Muscle of arm (tissue), 12 donors: ENCODE data around the gene NR1D1. TPM values are rescaled to one million over a fixed set of nuclear protein-coding genes. Genes with fewer than 3 reads are reported as not detected.

ENCODE experiments used
- DNase-seq: peaks from one replicate; pipeline ENCODE4 v3.0.0-alpha.2; 2013
- polyA plus RNA-seq, 12 donors: library from polyadenylated mRNA; unstranded; fragments of 120-200 nt; gene quantifications; one replicate each; pipeline ENCODE4 v1.2.1, GENCODE V29; 2013; ENCODE audit not compliant: insufficient read length in 12 of 12

NR1D1 gene
- polyA plus RNA-seq, 12 donors, result 1.7 to 12.3 (median 3.4) TPM; not detected in 2

DNA sequence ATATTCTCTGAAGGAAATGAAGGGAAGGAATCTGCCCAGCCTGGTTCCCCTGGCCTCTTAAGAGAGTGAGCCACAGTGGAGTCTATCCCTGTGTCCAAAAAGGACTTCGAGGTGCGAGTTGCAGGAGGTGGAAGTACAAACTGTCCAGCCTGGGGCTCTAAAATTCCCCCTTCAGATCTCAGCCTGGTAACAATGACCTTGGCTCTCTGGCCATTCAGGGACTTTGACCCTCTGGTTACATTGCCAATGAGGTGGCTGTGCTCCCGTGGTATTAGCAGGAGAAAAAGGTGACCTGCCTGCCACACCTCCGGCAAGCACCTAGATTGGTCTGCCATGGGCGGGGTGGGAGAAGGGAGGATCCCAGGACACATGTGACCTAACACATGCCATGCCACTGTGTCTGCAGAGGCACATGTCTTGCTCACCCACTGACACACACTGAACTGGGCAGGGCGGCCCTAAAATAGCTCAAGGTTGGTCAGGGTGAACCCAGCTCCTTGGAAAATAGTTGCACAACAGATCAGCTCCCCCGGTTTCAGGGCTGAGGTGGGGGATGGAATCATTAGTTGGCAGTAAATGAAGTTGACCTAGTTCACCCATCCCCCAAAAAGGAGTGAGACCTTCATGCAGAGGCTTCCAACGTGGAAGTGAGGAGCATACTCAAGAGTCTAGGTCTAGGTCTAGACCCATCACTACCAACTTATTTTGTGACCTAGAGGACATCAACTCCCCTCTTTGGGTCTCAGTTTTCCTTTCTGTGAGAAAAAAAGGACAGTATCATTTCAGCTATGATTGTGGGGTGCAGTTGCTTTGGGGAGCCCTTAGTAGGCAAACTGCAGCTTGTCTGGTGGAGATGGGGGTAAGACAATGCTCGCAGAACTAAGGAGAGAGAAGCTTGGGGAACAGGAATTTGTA lies 2.2 kb downstream of the NR1D1 start:
- no peak for DNase-seq

DNA sequence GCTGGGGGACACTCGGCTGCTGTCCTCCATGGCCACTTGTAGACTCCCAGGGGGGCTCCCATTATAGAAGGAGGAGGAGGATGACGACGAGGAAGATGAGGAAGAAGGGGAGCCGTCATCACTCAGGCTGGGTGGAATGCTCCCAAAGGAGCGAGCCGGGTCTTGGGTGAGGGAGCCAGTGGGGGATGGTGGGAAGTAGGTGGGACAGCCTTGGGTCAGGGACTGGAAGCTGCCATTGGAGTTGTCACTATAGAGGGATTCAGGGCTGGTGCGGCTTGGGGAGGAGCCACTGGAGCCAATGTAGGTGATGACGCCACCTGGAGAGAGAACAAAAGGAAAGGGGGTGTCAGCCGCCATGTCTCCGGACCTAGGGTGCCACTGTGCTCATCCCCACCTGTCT lies 3.3 kb downstream of the NR1D1 start:
- DNase-seq, result no peak

DNA sequence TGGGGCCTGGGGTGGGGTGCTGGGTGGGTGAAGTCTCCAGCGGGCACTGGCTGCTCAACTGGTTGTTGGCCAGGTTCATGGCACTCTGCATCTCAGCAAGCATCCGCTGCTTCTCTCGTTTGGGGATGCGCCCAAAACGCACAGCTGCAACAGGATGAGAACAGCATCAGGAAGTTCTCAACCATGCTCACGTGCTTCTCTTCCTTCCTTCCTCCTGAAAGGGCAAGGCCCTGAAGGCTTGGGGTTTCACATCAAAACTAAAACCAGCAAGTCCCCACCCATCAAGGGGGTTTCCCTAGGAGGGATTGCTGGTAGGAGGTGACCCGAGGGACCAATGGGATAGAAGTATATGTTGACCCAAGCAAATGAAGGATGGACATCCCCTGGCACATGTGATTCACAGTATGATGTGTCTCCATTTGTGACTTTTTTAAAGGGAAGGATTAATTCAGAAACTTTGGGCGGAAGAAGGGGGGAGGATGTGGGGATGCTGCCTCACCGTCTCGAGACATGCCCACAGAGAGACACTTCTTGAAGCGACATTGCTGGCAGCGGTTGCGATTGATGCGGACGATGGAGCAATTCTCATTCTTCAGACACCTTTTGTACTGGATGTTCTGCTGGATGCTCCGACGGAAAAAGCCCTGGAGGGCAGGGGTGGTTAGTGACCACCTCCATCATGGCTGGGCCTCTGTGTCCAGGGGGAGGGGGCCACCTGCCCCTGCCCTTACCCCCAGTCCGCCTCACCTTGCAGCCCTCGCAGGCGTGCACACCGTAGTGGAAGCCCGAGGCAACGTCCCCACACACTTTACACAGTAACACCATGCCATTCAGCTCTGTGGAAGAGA lies 4.2 kb downstream of the NR1D1 start:
- DNase-seq, result no peak

DNA sequence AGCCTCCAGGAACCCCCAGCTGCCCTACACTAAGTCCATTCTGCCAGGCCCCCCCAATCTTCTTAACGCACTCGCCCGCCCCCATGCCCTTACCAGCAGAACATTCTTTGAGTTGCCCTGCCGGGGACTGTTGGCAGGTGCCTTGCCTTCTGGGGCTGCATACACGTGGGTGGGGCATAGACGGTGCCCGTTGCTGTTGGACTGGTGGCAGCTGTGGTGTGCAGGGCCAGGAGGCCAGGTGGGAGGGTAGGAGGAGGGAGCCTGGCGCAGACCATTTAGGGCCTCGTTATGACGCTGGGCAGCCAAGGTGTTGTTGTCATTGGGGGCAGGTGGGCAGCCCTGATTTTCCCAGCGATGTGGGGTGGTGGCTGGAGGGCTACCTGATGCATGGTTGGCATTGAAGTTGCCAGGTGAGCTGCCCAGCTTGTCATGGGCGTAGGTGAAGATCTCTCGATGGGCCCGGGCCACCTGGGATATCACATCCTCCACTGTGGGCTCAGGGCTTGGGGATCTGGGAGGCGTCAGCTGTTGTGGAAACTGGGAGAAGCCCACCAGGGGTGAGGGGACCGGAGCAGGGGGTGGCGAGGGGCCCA lies 4.9 kb downstream of the NR1D1 start:
- no peak for DNase-seq

DNA sequence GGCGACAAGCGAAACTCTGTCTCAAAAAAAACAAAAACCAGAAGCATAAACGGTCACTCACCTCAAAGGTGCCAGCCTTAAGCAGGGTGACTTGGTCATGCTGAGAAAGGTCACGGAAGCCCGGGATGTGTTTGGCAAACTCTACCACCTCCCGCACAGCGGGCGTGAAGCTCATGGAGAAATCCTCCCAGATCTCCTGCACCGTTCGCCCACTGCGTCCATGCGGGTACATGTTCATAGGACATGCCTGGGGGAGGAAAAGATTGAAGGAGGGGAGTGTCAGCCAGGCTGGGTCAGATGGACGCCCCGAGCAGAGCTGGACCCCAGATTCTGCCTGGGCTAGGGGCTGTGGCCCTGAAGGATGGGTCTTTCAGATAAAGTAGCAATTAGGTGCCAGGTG lies 5.5 kb downstream of the NR1D1 start:
- no peak for DNase-seq

DNA sequence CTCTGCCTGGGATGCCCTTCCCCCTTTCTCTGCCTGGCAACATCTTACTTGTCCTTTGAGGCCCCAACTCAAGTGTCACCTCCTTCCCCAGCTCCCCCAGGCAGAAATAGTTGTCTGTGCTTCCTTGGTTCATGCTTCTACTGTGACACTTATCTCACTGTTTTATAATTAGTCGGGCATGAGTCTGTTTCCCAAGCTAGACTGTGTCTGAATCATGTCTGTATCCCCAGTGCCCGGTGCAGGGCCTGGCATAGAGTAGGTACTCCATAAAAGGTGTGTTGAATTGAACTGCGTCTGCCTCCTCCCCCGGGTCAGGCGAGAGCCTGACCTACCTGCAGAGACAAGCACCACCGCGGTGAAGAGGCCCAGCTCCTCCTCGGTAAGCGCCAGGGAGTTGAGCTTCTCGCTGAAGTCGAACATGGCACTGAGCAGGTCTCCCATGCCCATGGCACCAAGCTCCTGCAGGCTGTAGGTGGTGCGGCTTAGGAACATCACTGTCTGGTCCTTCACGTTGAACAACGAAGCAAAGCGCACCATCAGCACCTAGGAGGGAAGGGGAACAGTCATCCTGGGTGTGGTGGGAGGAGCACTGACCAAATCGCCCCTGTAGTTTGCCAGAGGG lies 6.7 kb downstream of the NR1D1 start:
- no peak for DNase-seq

DNA sequence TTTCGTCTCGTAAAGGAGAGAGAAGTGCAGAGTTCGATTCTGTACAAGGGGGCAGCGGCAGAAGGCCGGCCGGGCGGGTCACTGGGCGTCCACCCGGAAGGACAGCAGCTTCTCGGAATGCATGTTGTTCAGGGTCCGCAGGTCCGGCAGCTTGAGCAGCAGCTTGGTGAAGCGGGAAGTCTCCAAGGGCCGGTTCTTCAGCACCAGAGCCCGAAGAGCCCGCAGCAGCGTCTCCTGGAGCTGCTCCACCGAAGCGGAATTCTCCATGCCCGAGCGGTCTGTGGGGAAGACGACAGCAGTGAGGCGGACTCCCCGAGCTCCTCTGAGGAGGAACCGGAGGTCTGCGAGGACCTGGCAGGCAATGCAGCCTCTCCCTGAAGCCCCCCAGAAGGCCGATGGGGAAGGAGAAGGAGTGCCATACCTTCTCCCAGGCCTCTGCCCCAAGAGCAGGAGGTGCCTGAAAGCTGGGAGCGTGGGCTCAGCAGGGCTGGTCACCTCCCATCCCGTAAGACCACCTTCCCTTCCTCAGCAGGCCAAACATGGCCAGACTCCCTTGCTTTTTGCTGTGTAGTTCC lies 7.3 kb downstream of the NR1D1 start:
- no peak for DNase-seq

DNA sequence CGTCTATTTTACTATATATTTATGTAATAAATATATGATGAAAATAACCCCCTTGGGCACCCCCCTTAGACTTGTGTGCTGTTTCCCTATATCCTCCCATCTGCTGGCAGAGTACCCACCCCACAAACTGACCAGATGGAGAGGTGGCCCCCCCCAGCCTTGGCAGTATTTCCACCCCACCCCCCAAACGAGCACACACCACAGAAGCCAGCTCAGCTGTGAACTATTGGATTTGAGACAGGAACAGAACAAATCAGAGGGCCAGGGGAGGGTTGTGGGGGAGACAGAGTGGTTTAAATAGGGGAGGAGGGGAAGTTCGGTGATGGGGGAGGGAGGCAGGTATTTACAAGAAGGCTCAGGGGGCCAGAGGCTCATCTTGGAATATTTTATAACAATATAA lies 7.8 kb downstream of the NR1D1 start:
- DNase-seq, result no peak

DNA sequence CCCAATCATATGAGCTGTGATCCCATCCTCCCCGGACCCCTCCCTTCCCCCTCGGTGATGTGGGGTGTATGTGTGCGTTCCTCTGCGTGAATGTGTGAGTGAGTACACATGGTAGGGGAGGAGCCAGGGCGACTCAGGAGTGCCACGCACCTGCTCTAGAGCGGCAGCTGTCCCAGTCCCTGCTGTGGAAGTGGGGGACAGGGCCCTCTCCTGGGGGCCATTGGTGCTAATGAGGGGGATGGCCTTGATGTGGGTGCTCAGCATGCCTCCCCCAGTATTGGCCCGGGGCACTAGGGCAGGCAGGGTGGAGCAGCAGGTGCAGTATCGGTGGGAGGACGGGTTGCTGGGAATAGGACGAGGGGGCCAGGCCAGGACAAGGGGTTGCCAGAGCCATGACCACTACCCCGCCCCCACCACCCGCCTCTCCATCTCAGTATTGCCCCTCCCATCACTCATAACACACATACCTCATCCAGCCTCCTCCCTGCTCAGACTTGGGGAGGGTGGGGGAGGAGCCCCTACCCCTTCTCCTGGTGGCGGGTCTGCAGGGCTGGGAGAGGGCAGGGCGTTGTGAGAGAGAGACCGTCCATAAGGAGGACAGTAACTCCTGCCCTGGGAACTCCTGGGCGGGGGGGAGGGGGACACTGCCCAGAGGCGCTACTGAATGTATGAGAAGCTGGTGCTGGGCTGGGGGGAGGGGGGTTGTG lies 8.5 kb downstream of the NR1D1 start:
- no peak for DNase-seq

DNA sequence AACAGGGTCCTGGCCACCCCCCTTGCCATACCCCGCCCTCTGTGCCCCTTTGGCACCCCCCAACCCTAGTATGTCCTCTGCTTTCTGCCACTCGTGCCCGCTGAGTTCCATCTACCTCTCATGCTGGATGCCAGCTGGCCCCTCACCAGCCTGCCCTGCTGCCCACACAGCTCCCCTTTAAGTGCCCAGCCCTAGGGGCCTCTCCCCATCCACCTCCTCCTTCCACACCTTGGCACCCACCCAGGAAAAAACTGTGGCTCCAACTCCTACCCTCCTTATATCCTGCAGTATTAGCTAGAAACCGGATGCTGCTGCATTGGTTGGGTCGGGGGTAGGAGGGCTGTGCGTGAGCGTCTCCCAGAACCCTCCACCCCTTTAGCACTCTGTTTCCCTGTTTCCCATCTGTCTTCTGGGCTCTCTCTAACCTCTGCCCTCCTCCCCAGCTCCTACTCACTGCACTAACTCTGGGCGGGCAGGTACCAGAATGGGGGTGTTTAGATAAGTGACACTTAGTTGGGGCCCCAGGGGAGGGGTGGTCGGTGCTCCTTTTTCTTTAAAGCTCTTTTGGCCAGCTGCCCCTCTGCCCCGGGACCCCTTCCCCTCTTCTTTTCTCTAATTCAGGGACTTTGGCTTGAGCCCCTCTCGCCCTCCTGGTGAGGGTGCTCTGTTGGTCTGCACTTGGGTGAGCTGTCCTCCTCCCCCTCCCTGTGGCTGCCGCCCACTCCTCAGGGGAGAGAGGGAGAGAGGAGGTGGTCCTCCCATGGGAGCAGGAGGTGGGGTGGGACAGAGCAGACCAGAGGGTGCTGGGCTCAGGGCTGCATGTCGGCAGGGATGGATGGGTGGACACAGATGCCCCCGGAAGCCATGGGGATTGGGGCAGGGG lies 9.9 kb downstream of the NR1D1 start:
- no peak for DNase-seq

DNA sequence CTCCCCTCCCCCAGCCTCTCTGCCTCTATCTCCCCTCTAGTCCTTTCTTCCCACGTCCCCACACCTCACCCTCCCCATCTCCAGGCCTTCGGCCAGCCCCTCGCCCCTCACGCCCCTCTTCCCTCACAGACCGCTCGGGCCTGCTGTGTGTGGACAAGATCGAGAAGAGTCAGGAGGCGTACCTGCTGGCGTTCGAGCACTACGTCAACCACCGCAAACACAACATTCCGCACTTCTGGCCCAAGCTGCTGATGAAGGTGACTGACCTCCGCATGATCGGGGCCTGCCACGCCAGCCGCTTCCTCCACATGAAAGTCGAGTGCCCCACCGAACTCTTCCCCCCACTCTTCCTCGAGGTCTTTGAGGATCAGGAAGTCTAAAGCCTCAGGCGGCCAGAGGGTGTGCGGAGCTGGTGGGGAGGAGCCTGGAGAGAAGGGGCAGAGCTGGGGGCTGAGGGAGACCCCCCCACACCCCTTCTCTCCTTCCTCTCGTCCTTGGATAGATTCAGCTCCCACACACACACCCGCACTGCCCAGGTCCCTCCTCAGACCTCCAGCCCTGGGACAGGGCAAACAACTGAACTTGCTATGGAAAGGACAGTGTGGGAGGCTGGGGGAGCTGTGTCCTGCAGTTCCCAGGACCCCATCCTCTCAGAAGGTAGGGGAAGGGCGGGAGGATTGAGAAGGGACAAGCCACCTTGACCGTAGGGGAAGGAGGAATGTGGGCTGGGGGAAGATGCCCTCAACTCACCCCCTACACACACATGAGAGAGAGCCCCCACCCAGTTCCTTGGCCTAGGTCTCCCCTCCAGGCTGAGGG lies 11.1 kb downstream of the NR1D1 start:
- DNase-seq, result no peak

DNA sequence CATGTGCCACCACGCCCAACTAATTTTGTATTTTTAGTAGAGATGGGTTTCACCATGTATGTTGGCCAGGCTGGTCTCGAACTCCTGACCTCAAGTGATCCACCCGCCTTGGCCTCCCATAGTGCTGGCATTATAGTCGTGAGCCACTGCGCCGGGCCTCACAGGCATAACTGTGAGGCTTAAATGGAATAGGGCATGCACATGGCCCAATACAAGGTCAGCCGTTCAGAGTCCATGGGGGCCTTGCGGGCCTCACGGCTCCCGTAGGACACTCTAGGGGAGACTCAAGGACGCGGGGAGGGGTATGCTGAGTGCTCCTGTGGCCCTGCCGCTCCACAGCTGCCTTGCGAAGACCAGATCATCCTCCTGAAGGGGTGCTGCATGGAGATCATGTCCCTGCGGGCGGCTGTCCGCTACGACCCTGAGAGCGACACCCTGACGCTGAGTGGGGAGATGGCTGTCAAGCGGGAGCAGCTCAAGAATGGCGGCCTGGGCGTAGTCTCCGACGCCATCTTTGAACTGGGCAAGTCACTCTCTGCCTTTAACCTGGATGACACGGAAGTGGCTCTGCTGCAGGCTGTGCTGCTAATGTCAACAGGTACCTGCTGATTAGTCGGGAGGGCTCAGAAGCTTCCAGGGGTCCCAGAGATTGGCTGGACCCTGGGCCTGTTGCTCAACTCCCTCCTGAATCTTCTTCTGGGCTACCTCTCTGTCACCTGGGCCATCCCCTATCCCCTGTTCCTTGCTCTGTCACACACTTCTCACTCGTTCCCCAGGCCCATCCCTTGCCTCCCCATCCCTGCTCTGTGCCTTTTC lies 12.3 kb downstream of the NR1D1 start:
- no peak for DNase-seq

DNA sequence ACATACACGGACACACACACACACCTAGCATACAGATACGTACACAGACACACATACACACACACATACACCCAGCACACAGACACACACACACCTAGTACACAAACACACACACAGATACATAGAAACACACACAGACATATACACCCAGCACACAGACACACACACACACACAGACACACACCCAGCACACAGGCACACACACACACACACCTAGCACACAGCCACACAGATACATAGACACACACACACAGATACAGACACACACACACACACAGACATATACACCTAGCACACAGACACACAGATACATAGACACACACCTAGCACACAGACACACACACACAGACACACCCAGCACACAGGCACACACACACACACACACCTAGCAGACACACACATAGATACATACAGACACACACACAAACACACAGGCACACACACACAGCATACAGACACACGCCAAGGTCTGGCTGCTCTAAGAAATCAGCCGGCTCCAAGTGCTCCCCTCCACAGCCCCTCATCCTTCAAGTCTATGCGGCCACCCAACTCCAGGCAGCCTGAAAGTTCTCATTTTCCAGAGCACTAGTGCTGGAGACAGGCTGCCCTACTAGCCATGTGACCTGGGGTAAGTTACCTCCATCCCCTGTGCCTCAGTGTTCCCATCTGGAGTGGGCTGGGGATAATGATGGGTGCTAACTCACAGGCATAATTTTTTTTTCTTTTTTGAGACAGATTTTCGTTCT lies 13.2 kb downstream of the NR1D1 start:
- no peak for DNase-seq

DNA sequence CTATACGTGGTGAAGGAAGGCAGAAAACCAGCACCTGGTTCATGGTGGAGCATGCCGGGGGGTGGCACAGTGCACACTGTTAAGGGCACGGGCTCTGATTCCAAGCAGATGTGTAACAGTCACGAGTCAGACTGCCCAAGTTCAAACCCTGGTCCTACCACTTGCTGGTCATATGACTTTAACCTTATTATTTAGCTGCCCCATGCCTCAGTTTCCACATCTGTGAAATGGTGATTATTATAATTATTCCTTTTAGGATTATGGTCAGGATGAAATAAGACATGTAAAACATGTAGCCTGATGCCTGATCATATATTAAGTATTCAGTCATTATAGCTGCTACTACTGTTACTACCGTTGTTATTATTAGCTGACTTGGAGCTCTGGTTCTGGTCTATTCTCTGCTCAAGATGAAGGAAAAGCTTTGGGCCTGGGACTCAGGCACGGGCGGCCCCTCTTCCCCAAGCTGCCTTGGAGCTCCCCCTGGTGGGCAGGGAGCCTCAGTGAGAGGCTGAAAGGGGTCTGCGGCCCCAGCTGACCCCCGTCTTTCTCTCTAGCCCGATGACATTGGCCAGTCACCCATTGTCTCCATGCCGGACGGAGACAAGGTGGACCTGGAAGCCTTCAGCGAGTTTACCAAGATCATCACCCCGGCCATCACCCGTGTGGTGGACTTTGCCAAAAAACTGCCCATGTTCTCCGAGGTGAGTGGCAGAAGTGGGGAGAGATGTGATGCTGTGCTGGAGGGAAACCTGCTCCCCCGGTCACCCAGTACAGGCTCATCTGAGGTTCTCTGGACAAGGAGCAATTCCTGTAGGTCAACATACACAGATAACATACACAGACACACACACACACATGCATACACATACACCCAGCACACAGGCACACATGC lies 14.0 kb downstream of the NR1D1 start:
- DNase-seq, result no peak

DNA sequence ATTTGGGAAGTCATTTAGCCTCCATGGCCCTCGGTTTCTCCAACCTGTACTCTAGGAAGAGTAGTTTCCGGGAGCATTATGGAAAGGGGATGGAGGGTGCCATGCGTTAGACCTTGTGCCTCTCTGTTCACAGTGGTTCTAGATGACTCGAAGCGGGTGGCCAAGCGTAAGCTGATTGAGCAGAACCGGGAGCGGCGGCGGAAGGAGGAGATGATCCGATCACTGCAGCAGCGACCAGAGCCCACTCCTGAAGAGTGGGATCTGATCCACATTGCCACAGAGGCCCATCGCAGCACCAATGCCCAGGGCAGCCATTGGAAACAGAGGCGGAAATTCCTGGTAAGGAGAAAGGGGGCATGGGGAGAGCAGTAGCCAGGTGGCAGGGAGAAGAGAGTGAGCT lies 15.9 kb downstream of the NR1D1 start:
- no peak for DNase-seq

DNA sequence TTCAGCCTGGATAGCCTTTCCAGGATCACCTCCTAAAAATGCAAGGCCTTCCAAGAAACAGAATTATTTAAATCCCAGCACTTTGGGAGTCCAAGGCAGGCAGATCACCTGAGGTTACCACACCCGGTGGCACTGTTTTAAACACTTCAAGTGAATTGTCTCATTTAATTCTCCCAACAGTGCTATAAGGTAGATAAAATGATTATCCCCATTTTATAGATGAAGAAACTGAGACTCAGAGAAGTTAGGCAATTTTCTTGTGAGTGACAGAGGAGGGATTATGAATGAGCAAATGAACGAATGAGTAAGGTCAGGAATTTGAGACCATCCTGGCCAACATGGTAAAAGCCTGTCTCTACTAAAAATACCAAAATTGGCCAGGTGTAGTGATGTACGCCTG lies 20.8 kb downstream of the NR1D1 start:
- no peak for DNase-seq
